HG03432 (cell line): ENCODE measurements around the gene MARCHF6.
A peak's percentile ranks its signal among the peaks of the same experiment; 100 is the strongest.
"Not testable (repeated sequence)": the region's sequence is repeated elsewhere in the genome, so short reads cannot be mapped to it uniquely, and the experiment has no call there.

ENCODE experiments used
- ATAC-seq: cut with Tn5 transposase; IDR thresholded peaks from one replicate; pipeline ENCODE4 v1.9.1; 2021; ENCODE audit warnings: mild to moderate bottlenecking, moderate library complexity; ENCODE audit not compliant: unreplicated experiment

Gene MARCHF6

DNA sequence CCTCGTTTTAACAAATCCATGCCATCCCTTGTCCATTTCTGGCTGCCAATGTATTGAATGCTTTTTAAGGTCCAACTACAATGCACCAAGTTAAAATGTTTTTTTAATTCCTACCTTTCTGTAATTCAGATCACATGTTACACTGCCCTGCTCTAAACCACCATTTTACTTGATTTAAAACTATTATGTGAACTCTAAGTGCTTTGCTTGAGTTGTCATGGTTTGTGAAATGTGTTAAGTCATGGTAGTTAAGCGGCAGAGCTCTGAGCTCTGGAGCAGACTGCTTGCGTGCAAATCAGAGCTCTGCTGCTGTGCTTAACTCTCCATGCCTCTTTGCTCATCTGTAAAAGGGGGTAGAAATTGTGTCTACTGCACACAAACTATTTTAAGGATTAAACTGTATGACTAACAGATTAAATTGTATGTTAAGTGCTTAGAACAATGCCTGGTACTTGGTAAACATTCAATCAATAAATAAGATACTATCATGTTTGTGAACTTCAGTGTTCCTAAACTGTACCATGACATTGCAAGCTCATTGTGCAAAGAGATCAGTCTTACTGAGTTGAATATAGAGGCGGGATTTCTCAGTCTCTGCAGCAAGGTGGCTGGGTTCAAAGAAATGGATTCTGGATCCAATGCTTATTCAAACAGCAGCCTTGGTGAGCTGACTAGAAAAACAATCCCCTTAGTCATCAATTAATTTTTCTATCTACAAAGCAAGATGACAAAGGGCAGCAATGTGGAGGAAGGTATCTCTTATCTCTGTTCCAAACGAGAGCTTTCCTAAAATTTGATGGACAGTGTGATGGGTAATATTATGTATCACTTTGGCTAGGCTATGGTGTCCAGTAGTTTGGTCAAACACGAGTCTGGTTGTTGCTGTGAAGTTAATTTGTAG is 29.7 kb upstream of the MARCHF6 start:
- no peak for ATAC-seq

DNA sequence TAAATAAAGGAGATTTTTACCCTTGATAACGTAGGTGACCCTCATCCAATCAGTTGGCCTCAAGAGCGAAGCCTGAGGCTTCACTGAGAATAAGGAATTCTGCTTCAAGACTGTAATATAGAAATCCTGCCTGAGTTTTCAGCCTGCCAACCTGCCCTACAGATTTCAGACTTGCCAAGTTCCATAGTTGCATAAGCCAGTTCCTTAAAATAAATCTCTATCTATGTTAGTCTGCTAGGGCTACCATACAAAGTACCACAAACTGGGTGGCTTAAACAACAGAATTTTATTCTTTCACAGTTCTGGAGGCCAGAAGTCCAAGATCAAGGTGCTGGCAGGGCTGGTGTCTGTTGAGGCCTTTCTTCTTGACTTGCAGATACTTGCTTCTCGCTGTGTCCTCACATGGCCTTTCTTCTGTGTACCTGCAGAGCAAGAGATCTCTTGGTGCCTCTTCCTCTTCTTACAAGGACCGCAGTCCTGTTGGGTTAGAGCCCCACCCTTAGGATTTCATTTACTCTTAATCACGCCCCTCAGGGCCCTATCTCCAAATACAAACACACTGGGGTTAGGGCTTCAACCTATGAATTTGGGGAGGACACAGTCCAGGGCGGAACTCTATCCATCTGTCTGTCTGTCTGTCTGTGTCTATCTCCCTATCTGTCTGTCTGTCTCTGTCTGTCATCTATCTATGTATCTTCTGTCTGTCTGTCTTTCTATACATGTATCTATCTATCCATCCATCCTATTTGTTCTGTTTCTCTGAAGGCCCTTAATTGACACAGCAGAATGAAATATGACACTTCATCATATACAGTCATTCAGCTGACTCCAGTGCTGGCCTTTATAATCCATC is 28.8 kb upstream of the MARCHF6 start:
- ATAC-seq = no peak

DNA sequence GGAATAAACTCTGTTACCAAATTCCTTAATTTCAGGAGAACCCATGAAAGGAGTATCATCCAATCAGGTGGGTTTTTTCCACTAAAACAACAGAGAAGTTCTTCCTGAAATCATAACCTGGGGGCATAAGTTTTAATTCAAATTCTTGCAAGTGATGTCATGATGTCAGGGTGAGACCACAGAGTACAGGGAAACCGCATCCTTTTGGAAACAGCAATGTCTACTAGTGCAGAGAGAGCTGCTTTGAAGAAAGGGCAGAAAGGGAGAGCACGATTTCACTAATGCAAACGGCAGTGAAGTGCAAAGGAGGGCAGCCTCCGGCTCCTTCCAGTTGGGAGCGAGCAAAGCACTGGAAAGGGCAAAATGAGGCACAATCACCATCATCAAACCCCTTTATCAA is 25.2 kb upstream of the MARCHF6 start:
- ATAC-seq = no peak

DNA sequence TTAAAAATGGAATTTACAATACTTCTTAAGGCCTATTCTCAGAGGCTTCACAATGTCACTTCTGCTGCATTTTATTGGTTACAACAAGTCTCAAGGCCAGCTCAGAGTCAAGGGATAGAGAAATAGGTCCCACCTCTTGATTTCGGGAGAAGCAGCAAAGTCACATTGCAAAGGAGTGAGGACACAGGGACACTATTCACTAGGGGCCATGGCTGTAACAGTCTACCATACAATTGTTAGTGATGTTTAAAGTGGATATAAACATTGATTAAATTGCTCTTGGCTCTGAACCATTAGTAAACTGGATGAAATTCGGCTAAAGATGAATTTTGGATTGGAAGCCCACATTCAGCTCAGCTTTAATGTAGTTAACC is 24.1 kb upstream of the MARCHF6 start:
- ATAC-seq = no peak

DNA sequence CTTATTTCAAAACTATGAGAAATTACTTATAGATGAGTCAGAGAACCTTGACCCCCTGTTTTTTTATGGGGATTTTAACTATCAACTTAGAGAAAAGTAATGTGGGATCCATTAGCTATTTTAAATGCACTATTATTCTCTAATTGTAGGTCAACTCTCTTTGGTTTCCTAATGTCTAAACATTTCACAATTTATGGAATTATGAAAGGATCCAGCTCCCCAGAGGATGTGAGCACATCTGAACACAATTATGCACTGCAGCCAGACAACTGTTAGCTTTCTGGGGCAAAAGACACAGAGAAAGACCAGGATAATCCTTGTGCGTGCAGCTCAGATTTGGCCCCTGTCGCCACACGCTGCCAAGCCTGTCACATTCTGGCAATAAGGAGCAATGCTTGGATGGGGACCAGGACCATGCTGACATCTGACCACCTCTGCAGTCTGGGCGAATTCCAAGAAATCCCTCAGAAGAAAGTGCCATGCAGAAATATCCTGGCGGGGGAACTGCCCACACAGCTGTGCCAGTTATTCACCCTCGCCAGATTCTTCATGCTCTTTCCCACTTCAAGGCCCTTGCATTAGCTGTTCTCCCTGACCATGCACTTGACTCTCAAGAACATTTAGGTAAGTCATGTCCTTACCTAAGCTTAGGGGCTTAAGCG is 23.5 kb upstream of the MARCHF6 start:
- no peak for ATAC-seq

DNA sequence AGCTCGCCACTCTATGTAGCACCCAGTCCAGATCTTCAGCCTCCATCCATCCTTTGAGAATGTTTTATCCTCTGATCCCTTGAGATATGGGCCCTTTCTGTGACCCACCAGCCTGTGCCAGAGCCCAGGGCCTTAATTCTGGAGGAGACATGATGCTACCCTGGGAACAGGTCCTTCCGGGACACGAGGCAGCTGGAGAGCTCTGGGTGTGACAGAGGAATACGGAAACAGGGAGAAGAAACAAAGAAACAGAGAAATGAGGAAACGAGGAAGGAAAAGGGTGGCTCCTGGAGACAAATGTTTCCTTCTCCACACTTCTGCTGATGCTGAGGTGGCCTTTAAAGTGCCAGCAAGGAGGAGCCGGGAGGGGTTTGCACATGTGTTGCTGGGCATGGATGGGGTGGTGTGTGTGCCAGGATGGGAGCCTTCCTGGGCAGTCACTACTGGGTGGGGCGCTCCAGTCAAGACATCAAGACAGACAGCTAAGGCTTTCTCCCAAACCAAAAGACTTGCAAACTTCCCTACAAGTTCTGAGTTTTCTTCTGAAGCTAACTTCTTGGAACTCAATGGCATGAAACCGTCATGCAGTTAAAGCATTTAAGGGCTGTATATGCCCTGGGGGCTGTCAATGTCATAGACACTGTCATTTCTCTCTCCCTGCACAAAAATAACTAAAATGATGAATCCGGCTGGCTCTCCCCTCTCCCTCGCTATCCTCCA is 22.8 kb upstream of the MARCHF6 start:
- no peak for ATAC-seq

DNA sequence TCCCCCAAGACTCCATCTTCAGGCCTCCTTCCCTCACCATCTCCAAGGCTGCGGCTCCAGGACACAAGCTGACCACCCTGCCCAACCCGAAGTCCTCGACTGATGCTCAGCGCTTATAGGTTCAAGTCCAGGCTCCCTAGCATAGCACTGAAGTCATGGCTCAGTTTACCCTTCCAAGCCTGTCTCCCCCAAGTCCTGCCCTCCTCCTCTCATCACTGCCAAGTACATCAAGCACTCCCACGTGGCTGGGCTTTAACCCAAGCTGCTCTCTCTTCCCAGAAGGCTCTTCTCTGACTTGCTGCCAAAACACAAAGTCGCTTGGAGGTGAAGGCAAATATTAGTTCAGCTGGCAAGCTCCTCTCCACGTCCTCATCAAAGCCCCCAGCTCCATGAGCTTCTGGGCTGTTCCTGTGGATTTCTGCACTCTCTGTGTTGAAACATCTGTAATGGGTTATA is 22.1 kb upstream of the MARCHF6 start:
- no peak for ATAC-seq

DNA sequence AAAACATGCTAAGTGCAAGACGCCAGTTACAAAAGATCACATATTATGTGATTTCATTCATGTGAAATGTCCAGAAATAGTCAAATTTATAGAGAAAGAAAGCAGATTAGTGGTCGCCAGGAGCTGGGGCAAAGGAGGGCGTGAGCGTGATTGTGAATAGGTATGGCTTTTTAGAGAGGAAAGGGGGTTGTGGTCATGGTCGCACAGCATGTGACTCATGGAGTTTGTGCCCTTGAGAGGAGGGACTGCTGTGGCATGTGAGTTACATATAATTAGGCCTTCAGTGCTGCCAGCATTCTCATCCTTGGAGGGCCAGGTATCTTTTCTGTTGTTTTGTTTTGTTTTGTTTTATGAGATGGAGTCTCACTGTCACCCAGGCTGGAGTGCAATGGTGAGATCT is 21.2 kb upstream of the MARCHF6 start:
- ATAC-seq = no peak

DNA sequence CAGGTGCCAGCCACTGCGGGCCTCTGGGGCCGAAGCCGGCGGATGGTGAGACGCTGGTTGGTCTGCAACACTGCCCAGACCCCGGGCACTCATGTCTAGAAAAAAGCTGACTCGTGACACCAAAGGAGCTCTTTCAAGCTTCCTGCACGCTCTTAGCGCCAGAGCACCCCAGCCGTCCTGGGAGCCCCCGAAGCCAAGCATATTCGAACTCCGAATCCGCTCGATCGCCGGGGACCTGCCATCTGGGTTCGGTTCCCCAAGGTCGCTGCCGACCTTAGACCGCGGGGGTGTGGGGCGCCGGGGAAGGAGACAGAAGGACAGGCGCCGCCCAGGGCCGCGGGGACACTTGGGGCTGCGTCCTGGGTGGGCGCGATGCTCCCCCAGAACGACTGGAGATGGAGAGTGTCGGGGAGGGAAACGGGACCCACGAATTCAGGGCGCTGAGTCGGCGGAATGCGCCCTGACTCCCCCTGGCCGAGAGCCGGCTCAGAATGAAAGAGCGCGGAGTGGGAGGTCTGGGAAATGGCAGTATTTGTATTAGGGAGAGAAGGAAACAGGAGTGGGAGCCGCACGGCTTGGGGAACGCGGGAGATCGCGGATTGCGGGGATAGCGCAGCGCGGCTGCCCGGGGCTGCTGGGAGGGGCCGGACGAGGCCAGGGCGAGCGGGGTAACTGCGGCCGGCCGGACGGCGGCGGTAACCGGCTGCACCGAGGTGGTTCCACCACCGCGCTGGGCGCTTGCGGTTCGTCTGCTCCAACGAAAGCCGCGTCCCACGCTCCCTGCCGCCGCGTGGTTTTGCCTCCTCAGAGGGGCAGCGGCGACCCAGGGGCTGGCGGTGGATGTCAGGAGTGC is 20.1 kb upstream of the MARCHF6 start:
- peak; percentile 74 for ATAC-seq

DNA sequence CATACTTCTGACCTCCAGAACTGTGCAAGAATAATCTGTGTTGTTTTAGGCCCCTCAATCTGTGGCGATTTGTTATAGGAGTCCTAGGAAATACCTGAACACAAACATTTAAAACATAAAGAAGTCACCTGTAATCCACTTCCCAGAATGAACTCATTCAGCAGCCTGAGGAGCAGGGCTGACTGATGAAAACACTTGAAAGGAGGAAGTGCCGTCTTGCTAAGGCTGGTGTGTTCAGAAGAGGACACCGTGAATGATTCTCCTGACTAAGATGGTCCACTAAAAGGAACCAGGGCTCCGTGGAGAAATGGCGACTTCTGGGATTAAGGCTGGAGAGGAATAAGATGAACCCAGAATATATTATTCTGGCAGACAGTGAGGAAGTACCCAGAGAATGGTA is 18.7 kb upstream of the MARCHF6 start:
- ATAC-seq = no peak

DNA sequence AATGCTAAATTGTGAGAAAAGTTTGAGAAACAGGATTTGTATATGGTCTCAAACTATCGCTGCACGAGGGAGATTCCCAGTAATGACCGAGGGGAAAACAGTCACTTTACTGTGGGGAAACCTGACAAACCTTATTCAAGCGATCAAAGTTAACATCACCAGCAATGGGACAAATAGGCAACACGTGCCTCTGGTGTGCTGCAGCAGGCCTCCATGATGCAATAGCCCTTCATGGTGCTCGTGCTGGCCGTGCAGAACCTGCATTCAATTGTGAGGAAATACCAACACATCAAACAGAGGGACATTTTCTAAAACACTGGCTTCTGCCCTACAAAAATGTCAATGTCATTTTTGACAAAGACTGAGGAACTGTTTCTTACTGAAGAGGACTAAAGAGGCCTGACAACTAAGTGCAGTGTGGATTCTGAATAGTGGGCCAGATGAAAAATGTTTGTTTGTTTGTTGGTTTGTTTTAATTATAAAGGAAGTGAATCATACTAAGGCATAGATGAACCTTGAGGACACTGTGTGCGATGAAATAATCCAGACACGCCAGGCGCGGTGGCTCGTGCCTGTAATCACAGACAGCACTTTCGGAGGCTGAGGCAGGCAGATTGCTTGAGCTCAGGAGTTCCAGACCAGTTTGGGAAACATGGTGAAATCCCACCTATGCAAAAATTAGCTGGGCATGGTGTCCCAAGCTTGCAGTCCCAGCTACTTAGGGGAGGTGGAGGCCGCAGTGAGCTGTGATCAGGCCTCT is 17.6 kb upstream of the MARCHF6 start:
- no peak for ATAC-seq

DNA sequence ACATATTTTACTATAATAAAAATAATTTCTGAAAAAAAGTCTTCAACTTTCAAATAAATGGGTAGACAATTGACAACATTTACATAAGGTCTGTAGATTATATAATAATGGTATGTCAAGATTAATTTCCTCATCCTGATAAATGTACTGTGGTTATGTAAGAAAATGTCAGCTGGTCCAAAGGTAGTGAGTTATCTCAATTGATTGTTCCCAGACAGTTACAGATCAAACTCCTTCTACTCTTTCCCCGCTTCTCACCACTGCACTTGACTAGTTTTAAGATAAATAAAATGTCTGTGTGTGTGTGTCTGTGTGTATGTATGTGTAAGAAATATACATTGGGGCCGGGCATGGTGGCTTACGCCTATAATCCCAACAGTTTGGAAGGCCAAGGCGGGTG is 16.4 kb upstream of the MARCHF6 start:
- ATAC-seq = no peak

DNA sequence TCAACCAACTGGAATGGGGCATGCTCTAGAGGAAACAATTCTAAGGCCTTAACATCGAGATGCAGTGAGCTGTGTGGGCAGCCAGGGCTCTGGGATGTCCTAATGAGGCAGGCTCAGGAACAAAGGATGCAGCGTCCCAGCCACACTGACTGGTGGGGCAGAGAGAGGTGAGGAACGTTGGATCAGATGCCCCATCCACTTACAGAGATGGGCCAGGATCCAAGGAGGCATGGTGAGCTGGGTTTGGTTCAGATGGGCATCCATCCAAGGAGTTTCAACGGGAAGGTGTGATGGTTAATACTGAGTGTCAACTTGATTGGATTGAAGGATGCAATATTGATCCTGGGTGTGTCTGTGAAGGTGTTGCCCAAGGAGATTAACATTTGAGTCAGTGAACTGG is 15.5 kb upstream of the MARCHF6 start:
- ATAC-seq = no peak

DNA sequence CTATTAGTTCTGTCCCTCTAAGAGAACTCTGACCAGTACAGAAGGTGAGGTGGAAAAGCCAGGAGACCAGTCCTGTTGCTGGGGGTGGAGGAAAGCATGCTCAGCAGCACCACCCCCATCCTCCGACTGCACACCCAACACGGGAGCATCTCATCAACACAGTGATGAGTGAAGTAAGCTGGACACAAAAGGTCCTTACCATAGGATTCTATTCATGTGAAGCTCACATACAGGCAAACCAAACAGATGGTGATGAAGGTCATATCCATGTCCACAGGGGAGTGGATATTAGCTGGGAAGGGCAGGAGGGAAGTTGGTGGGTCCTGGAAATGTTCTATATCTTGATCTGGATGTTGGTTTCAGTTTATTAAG is 14.8 kb upstream of the MARCHF6 start:
- ATAC-seq = no peak

DNA sequence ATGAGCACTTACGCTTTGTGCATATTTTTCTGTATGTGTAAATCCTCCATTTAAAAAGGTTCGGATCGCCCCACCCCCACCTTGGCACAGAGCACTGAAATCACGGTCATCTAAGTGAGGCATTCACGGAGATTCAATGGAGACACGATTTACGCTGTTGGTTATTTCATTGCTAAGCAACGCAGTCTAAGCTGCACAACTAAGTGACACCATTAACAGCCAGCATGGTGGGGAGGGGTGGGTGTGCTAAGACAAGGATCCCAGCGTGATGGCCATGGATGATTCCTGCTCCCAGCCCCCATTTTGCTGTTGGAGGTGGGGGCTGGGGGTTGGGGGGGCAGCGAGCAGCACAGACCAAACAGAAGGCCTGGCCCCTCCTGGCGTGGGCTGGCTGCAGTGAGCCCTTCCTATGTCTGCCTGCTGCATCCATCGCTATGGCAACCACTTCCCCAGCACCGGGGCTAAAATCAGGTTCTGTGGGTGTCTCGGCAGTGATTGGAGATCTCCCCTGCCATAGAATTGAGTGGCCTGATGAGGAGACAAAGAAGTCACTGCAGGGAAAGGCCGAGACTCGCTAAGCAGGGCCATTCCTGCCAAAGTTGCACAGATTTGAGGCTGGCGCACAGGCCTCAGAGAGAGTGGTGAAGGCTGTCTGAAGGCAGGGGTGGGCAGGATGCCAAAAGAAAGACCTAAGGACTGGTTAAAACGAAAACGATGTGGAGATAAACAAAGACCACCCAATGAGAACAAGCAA is 14.3 kb upstream of the MARCHF6 start:
- no peak for ATAC-seq

DNA sequence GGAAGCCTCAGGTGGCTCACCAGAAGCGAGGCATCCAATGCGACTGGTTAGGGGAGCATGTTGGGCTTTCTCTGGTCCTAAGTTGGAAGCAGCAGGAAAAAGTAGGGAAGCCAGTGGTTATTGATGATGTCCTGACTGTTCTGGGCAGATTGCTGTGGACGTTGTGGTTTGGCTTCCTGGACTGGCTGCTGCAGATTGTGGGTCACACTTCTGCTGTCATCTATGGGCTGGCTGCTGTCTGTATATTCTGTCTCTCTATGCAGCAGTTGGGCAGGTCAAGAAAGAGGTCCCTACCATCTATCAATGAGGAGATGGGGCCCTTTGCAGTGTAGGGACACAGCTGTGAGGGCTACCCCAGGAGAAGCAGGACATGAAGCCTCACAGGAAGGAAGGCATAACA is 13.5 kb upstream of the MARCHF6 start:
- no peak for ATAC-seq

DNA sequence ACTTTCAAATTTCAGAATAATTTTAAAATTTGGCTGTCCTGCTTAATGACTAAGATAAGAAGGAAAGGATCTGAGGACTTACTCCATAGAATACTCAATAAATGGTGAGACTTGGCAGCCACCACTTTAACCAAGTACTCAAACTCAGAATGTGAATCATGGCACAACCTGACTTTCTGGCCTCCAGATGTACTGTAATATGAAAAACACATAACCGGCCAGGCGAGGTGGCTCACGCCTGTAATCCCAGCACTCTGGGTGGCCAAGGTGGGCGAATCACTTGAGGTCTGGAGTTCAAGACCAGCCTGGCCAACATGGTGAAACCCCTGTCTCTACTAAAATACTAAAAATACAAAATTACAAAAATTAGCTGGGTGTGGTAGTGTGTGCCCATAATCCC is 10.0 kb upstream of the MARCHF6 start:
- no peak for ATAC-seq

DNA sequence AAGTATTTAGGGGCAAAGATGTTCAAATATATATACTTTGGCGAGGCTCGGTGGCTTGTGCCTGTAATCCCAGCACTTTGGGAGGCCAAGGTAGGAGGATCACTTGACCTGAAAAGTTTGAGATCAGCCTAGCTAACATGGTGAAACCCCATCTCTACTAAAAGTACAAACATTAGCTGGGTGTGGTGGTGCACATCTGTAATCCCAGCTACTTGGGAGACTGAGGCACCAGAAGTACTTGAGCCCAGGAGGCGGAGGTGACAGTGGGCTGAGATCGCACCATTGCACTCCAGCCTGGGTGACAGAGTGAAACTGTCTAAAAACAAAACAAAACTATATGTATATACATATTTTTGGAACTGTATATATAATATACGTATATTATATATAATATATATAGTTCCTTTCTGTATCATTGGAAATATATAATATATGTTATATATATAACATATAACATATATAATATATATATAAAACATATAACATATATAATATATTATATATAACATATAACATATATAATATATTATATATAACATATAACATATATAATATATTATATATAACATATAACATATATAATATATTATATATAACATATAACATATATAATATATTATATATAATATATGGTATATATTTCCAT is 8.9 kb upstream of the MARCHF6 start:
- not testable (repeated sequence) for ATAC-seq
